Liver (tissue), 9 donors: ENCODE measurements around the gene IDH3A. TPM values are rescaled to one million over a fixed set of nuclear protein-coding genes. Genes with fewer than 3 reads are reported as not detected.

ENCODE experiments used
- DNase-seq: peaks from one replicate; pipeline ENCODE4 v3.0.0-alpha.2; 2017; ENCODE audit warnings: low spot score
- H3K27ac ChIP-seq, 2 donors: one replicate each; pipeline ENCODE4 v1.7.0; 2013; ENCODE audit warnings: inconsistent platforms in 2 of 2, low read length in 2 of 2, control low read depth in 1 of 2, low read depth in 1 of 2, mild to moderate bottlenecking in 1 of 2
- H3K27me3 ChIP-seq, 4 donors: one replicate each; pipeline versions ENCODE4 v1.6.1 to v1.7.0; 2013; ENCODE audit warnings: low read length in 3 of 4, inconsistent platforms in 1 of 4, mild to moderate bottlenecking in 1 of 4, moderate library complexity in 1 of 4; ENCODE audit not compliant: control insufficient read depth in 4 of 4, insufficient read depth in 4 of 4
- H3K36me3 ChIP-seq, 4 donors: one replicate each; pipeline versions ENCODE4 v1.6.1 to v1.7.0; 2013; ENCODE audit warnings: low read length in 3 of 4, mild to moderate bottlenecking in 3 of 4, low read depth in 1 of 4, moderate library complexity in 1 of 4; ENCODE audit not compliant: control insufficient read depth in 4 of 4, insufficient read depth in 3 of 4
- H3K4me1 ChIP-seq, 4 donors: one replicate each; pipeline versions ENCODE4 v1.6.1 to v1.7.0; 2013; ENCODE audit warnings: low read length in 3 of 4, mild to moderate bottlenecking in 3 of 4, moderate library complexity in 1 of 4; ENCODE audit not compliant: control insufficient read depth in 4 of 4, insufficient read depth in 4 of 4
- H3K4me3 ChIP-seq, 3 donors: one replicate each; pipeline versions ENCODE4 v1.6.1 to v1.7.0; 2013; ENCODE audit warnings: low read length in 3 of 3, control low read depth in 1 of 3, low read depth in 1 of 3, mild to moderate bottlenecking in 1 of 3
- H3K9ac ChIP-seq, 2 donors: one replicate each; pipeline ENCODE4 v1.7.0; 2013; ENCODE audit warnings: low read length in 2 of 2, mild to moderate bottlenecking in 2 of 2, moderate library complexity in 2 of 2, control low read depth in 1 of 2, low read depth in 1 of 2
- H3K9me3 ChIP-seq, 4 donors: one replicate each; pipeline versions ENCODE4 v1.6.1 to v1.7.0; 2013; ENCODE audit warnings: low read length in 3 of 4; ENCODE audit not compliant: control insufficient read depth in 4 of 4
- EGR1 ChIP-seq, 2 donors: IDR thresholded peaks; 2 replicates each; pipeline ENCODE4 v1.6.1; 2016 to 2018; ENCODE audit warnings: antibody characterized with exemption in 2 of 2, low read depth in 2 of 2
- FOXA2 ChIP-seq: IDR thresholded peaks from 2 replicates; pipeline ENCODE4 v1.6.1; 2016; ENCODE audit warnings: antibody characterized with exemption
- GABPA ChIP-seq, 2 donors: IDR thresholded peaks in 1 of 2; conservative IDR thresholded peaks in 1 of 2; 2 replicates each; pipeline ENCODE4 v1.6.1; 2016; ENCODE audit warnings: antibody characterized with exemption in 2 of 2, mild to moderate bottlenecking in 1 of 2, moderate library complexity in 1 of 2
- HNF4G ChIP-seq: IDR thresholded peaks from 2 replicates; pipeline ENCODE4 v1.6.1; 2016; ENCODE audit warnings: antibody characterized with exemption
- JUND ChIP-seq, 2 donors: IDR thresholded peaks; 2 replicates each; pipeline ENCODE4 v1.6.1; 2016; ENCODE audit warnings: antibody characterized with exemption in 2 of 2
- RXRA ChIP-seq, 2 donors: IDR thresholded peaks; 2 replicates each; pipeline ENCODE4 v1.6.1; 2017 to 2018; ENCODE audit warnings: antibody characterized with exemption in 2 of 2, mild to moderate bottlenecking in 1 of 2
- SP1 ChIP-seq: IDR thresholded peaks from 2 replicates; pipeline ENCODE4 v1.6.1; 2018; ENCODE audit warnings: antibody characterized with exemption, mild to moderate bottlenecking
- TAF1 ChIP-seq: conservative IDR thresholded peaks from 2 replicates; pipeline ENCODE4 v1.6.1; 2016; ENCODE audit warnings: antibody characterized with exemption, mild to moderate bottlenecking
- YY1 ChIP-seq: IDR thresholded peaks from 2 replicates; pipeline ENCODE4 v1.6.1; 2016; ENCODE audit warnings: antibody characterized with exemption, mild to moderate bottlenecking
- WGBS: extraction: QIAGEN DNeasy Blood & Tissue Kit; methylation state at CpG from one replicate; pipeline ENCODE4 v1.1.7; 2013; 5-methylcytosine and 5-hydroxymethylcytosine counted together
- polyA plus RNA-seq, 2 donors: library from polyadenylated mRNA; stranded (reverse) in 1 of 2; unstranded in 1 of 2; fragments of 200-250 nt in 1 of 2; fragments of >200 nt in 1 of 2; fragmentation: Nextera tagmentation in 1 of 2; extraction: Ambion mirVana in 1 of 2; gene quantifications; one replicate each; pipeline versions ENCODE4 v1.2.1 to v1.2.3, GENCODE V29; 2013 to 2015
- total RNA-seq, 2 donors: library from RNA; depleted of rRNA; stranded (reverse); fragments of >200 nt; gene quantifications; one replicate each; pipeline ENCODE4 v1.2.3, GENCODE V29; 2014
- TF ChIP-seq, protein P1 (sequence below): fragments of 150-350 bp; IDR thresholded peaks from 2 replicates; pipeline ENCODE4 v1.5.1; 2017; ENCODE audit warnings: improper control_type of control experiment, low read depth, low read length; ENCODE audit not compliant: missing input control
- TF ChIP-seq, protein P2 (sequence below): IDR thresholded peaks from 2 replicates; pipeline ENCODE4 v1.6.1; 2016; ENCODE audit warnings: antibody characterized with exemption
- TF ChIP-seq, protein P3 (sequence below): IDR thresholded peaks from 2 replicates; pipeline ENCODE4 v1.6.1; 2016; ENCODE audit warnings: antibody characterized with exemption
- TF ChIP-seq, protein P4 (sequence below): IDR thresholded peaks from 2 replicates; pipeline ENCODE4 v1.6.1; 2016; ENCODE audit warnings: antibody characterized with exemption, mild to moderate bottlenecking
- TF ChIP-seq, protein P5 (sequence below): IDR thresholded peaks from 2 replicates; pipeline ENCODE4 v1.6.1; 2016; ENCODE audit warnings: antibody characterized with exemption
- donor health status: healthy.
- donor health status: healthy.
- donor health status: healthy.
- donor health status: healthy.
- donor health status: healthy.

Gene IDH3A
- total and polyA plus RNA-seq, 4 donors, result 13.5 to 51.7 (median 24.0) TPM

DNA sequence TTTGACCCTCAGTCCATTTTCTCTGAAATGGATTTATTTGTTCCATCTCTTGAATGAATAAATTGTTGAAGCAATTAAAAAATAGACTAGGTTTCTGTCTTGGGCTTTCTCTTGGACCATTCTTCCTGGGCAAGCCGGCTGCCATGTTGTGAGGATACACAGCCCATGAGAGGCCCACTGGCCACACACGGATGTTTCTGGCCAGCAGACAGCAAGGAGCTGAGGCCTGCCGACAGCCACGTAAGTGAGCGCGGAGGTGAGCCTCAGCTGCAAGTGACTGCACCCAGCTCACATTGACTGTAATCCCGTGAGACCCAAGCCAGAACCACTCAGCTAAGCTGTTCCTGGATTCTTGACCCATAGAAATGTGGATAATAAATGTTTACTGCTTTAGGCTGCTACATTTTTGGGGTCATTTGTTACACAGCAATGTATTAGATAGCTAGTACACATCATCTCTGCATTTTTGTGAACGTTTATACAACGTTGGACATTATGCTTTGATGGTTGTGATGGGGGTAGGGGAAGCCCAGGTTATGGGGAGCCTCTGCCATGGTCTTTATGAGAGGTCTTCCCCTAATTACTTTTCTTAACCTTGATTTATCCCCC lies 22.8 kb downstream of the IDH3A start:
- H3K27ac ChIP-seq, result no peak overlapping the region
- TF ChIP-seq RXRA (IDR thresholded peaks at IDR 0.05) (no peak), FOXA2 (no peak), EGR1 (IDR thresholded peaks at IDR 0.05; ENCODE audit: low read depth in 2 of 2) (no peak), TAF1 (no peak), JUND (IDR thresholded peaks at IDR 0.05) (no peak), HNF4G (no peak)
- TF ChIP-seq, protein P1, sequence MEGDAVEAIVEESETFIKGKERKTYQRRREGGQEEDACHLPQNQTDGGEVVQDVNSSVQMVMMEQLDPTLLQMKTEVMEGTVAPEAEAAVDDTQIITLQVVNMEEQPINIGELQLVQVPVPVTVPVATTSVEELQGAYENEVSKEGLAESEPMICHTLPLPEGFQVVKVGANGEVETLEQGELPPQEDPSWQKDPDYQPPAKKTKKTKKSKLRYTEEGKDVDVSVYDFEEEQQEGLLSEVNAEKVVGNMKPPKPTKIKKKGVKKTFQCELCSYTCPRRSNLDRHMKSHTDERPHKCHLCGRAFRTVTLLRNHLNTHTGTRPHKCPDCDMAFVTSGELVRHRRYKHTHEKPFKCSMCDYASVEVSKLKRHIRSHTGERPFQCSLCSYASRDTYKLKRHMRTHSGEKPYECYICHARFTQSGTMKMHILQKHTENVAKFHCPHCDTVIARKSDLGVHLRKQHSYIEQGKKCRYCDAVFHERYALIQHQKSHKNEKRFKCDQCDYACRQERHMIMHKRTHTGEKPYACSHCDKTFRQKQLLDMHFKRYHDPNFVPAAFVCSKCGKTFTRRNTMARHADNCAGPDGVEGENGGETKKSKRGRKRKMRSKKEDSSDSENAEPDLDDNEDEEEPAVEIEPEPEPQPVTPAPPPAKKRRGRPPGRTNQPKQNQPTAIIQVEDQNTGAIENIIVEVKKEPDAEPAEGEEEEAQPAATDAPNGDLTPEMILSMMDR, result no peak
- TF ChIP-seq, protein P2, sequence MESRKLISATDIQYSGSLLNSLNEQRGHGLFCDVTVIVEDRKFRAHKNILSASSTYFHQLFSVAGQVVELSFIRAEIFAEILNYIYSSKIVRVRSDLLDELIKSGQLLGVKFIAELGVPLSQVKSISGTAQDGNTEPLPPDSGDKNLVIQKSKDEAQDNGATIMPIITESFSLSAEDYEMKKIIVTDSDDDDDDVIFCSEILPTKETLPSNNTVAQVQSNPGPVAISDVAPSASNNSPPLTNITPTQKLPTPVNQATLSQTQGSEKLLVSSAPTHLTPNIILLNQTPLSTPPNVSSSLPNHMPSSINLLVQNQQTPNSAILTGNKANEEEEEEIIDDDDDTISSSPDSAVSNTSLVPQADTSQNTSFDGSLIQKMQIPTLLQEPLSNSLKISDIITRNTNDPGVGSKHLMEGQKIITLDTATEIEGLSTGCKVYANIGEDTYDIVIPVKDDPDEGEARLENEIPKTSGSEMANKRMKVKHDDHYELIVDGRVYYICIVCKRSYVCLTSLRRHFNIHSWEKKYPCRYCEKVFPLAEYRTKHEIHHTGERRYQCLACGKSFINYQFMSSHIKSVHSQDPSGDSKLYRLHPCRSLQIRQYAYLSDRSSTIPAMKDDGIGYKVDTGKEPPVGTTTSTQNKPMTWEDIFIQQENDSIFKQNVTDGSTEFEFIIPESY, result no peak
- TF ChIP-seq, protein P3, sequence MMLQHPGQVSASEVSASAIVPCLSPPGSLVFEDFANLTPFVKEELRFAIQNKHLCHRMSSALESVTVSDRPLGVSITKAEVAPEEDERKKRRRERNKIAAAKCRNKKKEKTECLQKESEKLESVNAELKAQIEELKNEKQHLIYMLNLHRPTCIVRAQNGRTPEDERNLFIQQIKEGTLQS, result no peak
- TF ChIP-seq, protein P4, sequence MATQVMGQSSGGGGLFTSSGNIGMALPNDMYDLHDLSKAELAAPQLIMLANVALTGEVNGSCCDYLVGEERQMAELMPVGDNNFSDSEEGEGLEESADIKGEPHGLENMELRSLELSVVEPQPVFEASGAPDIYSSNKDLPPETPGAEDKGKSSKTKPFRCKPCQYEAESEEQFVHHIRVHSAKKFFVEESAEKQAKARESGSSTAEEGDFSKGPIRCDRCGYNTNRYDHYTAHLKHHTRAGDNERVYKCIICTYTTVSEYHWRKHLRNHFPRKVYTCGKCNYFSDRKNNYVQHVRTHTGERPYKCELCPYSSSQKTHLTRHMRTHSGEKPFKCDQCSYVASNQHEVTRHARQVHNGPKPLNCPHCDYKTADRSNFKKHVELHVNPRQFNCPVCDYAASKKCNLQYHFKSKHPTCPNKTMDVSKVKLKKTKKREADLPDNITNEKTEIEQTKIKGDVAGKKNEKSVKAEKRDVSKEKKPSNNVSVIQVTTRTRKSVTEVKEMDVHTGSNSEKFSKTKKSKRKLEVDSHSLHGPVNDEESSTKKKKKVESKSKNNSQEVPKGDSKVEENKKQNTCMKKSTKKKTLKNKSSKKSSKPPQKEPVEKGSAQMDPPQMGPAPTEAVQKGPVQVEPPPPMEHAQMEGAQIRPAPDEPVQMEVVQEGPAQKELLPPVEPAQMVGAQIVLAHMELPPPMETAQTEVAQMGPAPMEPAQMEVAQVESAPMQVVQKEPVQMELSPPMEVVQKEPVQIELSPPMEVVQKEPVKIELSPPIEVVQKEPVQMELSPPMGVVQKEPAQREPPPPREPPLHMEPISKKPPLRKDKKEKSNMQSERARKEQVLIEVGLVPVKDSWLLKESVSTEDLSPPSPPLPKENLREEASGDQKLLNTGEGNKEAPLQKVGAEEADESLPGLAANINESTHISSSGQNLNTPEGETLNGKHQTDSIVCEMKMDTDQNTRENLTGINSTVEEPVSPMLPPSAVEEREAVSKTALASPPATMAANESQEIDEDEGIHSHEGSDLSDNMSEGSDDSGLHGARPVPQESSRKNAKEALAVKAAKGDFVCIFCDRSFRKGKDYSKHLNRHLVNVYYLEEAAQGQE, result no peak
- H3K9ac ChIP-seq, result no peak overlapping the region
- 99% methylated on average over 9 of the region's 9 CpGs for WGBS
- H3K36me3 ChIP-seq, result peaks cover 12 to 48% (median 27%) of the 10 kb centered on the region in 4 donors
- H3K27me3 ChIP-seq, result no peaks in the 10 kb centered on the region
- H3K9me3 ChIP-seq, result peaks cover 0 to 2% (median 0%) of the 10 kb centered on the region in 4 donors
- no peak for DNase-seq
- H3K4me3 ChIP-seq, result no peak overlapping the region
- no peaks in the 10 kb centered on the region for H3K4me1 ChIP-seq

DNA sequence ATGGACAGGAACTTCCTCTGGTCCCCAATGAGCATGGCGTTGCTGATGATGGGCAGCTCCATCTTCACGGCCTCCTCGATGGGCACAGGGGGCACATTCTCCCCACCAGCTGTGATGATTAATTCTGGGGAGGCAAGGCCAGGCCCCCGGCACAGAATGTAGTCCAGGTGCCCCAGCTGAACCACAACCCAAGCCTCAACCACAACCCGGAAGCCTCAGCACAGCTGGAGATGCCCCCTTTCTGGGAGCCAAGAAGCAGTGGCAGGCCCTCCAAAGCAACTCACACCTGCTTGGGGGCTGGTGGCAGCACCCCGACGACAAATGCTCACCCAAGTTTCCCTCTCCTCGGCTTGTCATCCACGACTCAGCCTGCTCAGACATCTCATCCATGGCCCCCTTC lies 25.2 kb downstream of the IDH3A start:
- DNase-seq, result no peak
- 82% methylated on average over 9 of the region's 9 CpGs for WGBS

More for the DNA sequence above, 25.2 kb downstream of the IDH3A start:
- no peaks in the 10 kb centered on the region for H3K4me1 ChIP-seq
- TF ChIP-seq GABPA (IDR thresholded peaks at IDR 0.05 in 1 of 2, conservative IDR thresholded peaks at IDR 0.05 in 1 of 2) (no peak), FOXA2 (no peak), JUND (IDR thresholded peaks at IDR 0.05) (no peak), YY1 (no peak), SP1 (no peak), HNF4G (no peak)
- TF ChIP-seq, protein P5, sequence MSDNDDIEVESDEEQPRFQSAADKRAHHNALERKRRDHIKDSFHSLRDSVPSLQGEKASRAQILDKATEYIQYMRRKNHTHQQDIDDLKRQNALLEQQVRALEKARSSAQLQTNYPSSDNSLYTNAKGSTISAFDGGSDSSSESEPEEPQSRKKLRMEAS, result no peak
- TF ChIP-seq, protein P4, result no peak
- H3K27me3 ChIP-seq, result no peaks in the 10 kb centered on the region
- no peak overlapping the region for H3K4me3 ChIP-seq
- H3K9me3 ChIP-seq, result peaks cover 0 to 2% (median 0%) of the 10 kb centered on the region in 4 donors
- no peak overlapping the region for H3K9ac ChIP-seq
- peaks cover 10 to 33% (median 18%) of the 10 kb centered on the region in 4 donors for H3K36me3 ChIP-seq
- H3K27ac ChIP-seq, result no peak overlapping the region
